Activated T-helper 17 cell treated with anti-CD3 and anti-CD28 coated beads, Interleukin-2, amount 50 U/mL, for 72 hours (primary cell): ENCODE measurements around the gene SEC23A. TPM values are rescaled to one million over a fixed set of nuclear protein-coding genes. Genes with fewer than 3 reads are reported as not detected.
A peak's percentile ranks its signal among the peaks of the same experiment; 100 is the strongest.

Experiments used
- ATAC-seq: fragments of 150-1000 bp; cut with Tn5 transposase; replicated peaks from 2 replicates; pipeline ENCODE4 v1.10.0; 2021; ENCODE audit warnings: mild to moderate bottlenecking, moderate library complexity
- H3K27ac Mint-ChIP-seq: one replicate; pipeline ENCODE4 v1.8.0; 2022; ENCODE audit warnings: mixed read lengths
- H3K27me3 Mint-ChIP-seq: one replicate; pipeline ENCODE4 v1.8.0; 2022; ENCODE audit warnings: mixed read lengths
- H3K36me3 Mint-ChIP-seq: one replicate; pipeline ENCODE4 v1.8.0; 2022; ENCODE audit warnings: low read depth, mild to moderate bottlenecking, mixed read lengths
- H3K4me1 Mint-ChIP-seq: one replicate; pipeline ENCODE4 v1.8.0; 2022; ENCODE audit warnings: mixed read lengths
- H3K4me3 Mint-ChIP-seq: one replicate; pipeline ENCODE4 v1.8.0; 2022; ENCODE audit warnings: mild to moderate bottlenecking, mixed read lengths
- H3K9me3 Mint-ChIP-seq: one replicate; pipeline ENCODE4 v1.8.0; 2022; ENCODE audit warnings: mixed read lengths
- total RNA-seq, 2 donors: library from RNA; stranded (reverse); gene quantifications; one replicate each; pipeline ENCODE4 v1.2.3, GENCODE V29; 2022

The SEC23A gene
- total RNA-seq, 2 donors from 2014 or later, result 48.3 to 50.9 TPM

- H3K36me3 Mint-ChIP-seq, result no peaks in the 10 kb centered on the region
- H3K4me1 Mint-ChIP-seq, result no peaks in the 10 kb centered on the region
- no peak overlapping the region for H3K27ac Mint-ChIP-seq
- ATAC-seq, result no peak
- no peaks in the 10 kb centered on the region for H3K9me3 Mint-ChIP-seq
- peaks cover 3% of the 10 kb centered on the region for H3K27me3 Mint-ChIP-seq
- no peak overlapping the region for H3K4me3 Mint-ChIP-seq
Measured at GRCh38 chr14:39005044-39005880, 97.8 kb downstream of the SEC23A start.

- Mint-ChIP-seq H3K27me3 (peaks cover 12% of the 10 kb centered on the region), H3K4me3 (no peak overlapping the region), H3K27ac (no peak overlapping the region), H3K4me1 (no peaks in the 10 kb centered on the region), H3K9me3 (no peaks in the 10 kb centered on the region), H3K36me3 (no peaks in the 10 kb centered on the region)
- no peak for ATAC-seq
Measured at GRCh38 chr14:38999949-39000348, 103.1 kb downstream of the SEC23A start.

GRCh38 chr14:38994731-38995130 is 108.3 kb downstream of the SEC23A start:
- no peak for ATAC-seq
- Mint-ChIP-seq H3K36me3 (no peaks in the 10 kb centered on the region), H3K4me3 (no peak overlapping the region), H3K27ac (no peak overlapping the region), H3K27me3 (peaks cover 9% of the 10 kb centered on the region), H3K4me1 (no peaks in the 10 kb centered on the region), H3K9me3 (no peaks in the 10 kb centered on the region)

GRCh38 chr14:38993981-38994380 is 109.1 kb downstream of the SEC23A start:
- Mint-ChIP-seq H3K4me3 (no peak overlapping the region), H3K4me1 (peaks cover 7% of the 10 kb centered on the region), H3K36me3 (no peaks in the 10 kb centered on the region), H3K27ac (no peak overlapping the region), H3K27me3 (peaks cover 9% of the 10 kb centered on the region), H3K9me3 (no peaks in the 10 kb centered on the region)
- ATAC-seq, result no peak

- H3K9me3 Mint-ChIP-seq, result no peaks in the 10 kb centered on the region
- H3K36me3 Mint-ChIP-seq, result no peaks in the 10 kb centered on the region
- no peak for ATAC-seq
- H3K4me1 Mint-ChIP-seq, result peaks cover 7% of the 10 kb centered on the region
- no peak overlapping the region for H3K4me3 Mint-ChIP-seq
- H3K27ac Mint-ChIP-seq, result no peak overlapping the region
- peaks cover 9% of the 10 kb centered on the region for H3K27me3 Mint-ChIP-seq
Measured at GRCh38 chr14:38992067-38992844, 110.8 kb downstream of the SEC23A start.

GRCh38 chr14:38991299-38991698 is 111.7 kb downstream of the SEC23A start:
- no peak for ATAC-seq
- Mint-ChIP-seq H3K27me3 (peaks cover 9% of the 10 kb centered on the region), H3K9me3 (no peaks in the 10 kb centered on the region), H3K36me3 (no peaks in the 10 kb centered on the region), H3K4me3 (no peak overlapping the region), H3K4me1 (peaks cover 7% of the 10 kb centered on the region), H3K27ac (no peak overlapping the region)

DNA sequence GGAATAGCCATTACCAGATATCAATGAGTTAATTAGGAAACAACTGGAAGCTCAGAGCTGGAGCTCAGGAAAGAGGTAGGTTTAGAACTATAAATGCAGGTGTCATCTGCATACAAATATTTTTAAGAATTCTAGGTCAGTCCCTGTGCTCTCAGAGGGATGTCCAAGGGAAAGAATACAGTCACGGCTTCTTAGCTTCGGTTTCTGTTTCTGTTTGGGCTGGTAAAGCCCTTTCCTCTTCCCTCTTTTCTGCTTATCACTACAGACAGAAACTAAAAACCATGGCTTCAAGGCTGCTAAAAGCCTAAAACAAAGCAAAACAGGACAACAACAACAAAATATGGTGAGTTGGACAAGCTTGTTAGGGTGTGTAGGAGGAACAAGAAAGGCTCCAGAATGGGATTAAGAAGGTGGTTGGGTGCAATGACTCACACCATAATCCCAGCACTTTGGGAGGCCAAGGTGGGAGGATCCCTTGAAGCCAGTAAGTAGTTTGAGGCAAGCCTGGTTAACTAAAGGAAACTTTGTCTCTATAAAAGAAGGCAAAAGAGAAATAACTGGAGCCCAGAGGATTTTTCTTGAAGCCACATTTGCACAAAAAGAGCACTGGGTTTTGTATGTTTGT is 113.0 kb downstream of the SEC23A start:
- Mint-ChIP-seq H3K36me3 (no peaks in the 10 kb centered on the region), H3K9me3 (no peaks in the 10 kb centered on the region), H3K27ac (peak overlapping the region; percentile 64), H3K4me1 (peaks cover 7% of the 10 kb centered on the region), H3K27me3 (no peaks in the 10 kb centered on the region), H3K4me3 (peak overlapping the region; percentile 60)
- peak; percentile 69 for ATAC-seq

- no peak for ATAC-seq
- Mint-ChIP-seq H3K9me3 (no peaks in the 10 kb centered on the region), H3K4me3 (no peak overlapping the region), H3K36me3 (no peaks in the 10 kb centered on the region), H3K4me1 (peaks cover 7% of the 10 kb centered on the region), H3K27me3 (peaks cover 11% of the 10 kb centered on the region), H3K27ac (no peak overlapping the region)
Measured at GRCh38 chr14:38987781-38988180, 115.3 kb downstream of the SEC23A start.

DNA sequence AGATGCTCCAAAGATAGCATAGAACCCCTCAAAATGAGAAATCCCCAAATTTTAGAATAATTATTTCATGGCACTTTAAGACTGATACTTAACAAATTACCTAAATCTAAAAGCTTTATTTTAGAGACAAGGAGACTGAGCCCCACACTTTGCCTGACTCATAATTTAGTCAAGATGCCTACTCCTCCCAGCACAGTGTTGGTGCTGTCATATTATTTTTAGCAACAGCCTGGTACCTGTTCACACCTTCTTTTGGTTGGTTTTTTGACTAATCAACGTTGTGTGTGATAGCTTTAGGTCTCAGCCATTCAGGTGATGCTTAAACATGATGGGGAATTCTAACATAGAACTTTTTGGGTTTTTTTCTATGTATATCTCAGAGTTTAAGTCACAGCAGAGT is 120.2 kb downstream of the SEC23A start:
- ATAC-seq, result no peak
- Mint-ChIP-seq H3K27me3 (peaks cover 31% of the 10 kb centered on the region), H3K27ac (no peak overlapping the region), H3K4me1 (no peaks in the 10 kb centered on the region), H3K36me3 (no peaks in the 10 kb centered on the region), H3K9me3 (peaks cover 8% of the 10 kb centered on the region), H3K4me3 (no peak overlapping the region)

- H3K27ac Mint-ChIP-seq, result no peak overlapping the region
- H3K4me3 Mint-ChIP-seq, result no peak overlapping the region
- peaks cover 8% of the 10 kb centered on the region for H3K9me3 Mint-ChIP-seq
- no peaks in the 10 kb centered on the region for H3K4me1 Mint-ChIP-seq
- no peaks in the 10 kb centered on the region for H3K36me3 Mint-ChIP-seq
- ATAC-seq, result no peak
- peaks cover 31% of the 10 kb centered on the region for H3K27me3 Mint-ChIP-seq
Measured at GRCh38 chr14:38982278-38982677, 120.8 kb downstream of the SEC23A start.

Other genes with a start within 250 kb of the SEC23A start
- 10 to 100 TPM; 20.8 to 22.3 TPM for gene GEMIN2, start 11.1 kb upstream of the SEC23A start, total RNA-seq
- 10 to 100 TPM; 18.7 to 21.5 TPM for gene TRAPPC6B, start 67.1 kb upstream of the SEC23A start, total RNA-seq
- gene PNN, start 72.0 kb upstream of the SEC23A start, total RNA-seq, result 10 to 100 TPM; 65.1 to 98.0 TPM
- 10 to 100 TPM; 15.4 to 17.7 TPM for gene MIA2, start 130.7 kb upstream of the SEC23A start, total RNA-seq